ENCODE data around the gene SERPINB12.

SERPINB12 gene, protein sequence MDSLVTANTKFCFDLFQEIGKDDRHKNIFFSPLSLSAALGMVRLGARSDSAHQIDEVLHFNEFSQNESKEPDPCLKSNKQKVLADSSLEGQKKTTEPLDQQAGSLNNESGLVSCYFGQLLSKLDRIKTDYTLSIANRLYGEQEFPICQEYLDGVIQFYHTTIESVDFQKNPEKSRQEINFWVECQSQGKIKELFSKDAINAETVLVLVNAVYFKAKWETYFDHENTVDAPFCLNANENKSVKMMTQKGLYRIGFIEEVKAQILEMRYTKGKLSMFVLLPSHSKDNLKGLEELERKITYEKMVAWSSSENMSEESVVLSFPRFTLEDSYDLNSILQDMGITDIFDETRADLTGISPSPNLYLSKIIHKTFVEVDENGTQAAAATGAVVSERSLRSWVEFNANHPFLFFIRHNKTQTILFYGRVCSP

DNA sequence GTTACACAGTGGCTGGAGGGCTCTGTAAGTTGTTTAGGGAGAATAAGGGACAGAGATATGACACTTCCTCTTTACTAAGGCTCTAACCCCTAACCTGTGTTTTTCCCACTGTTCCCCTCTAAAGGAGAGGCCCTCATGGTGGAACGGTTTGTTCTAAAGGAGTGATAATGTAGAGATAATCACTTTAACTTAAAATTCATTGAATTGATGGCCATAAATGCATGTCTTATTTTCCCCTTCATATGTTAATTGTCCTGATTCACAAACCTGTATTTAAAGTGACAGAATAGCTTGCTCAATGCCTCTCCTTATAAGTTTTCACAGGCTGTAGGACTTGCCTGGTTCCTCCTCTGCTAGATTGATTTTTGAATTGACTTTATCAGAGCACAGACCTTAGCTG is at the start of gene SERPINB12:
TSS of gene SERPINB12 (plus strand) at position 301 of the 400 bp plus-strand sequence. CDS start 13,791 bp downstream, outside the sequence.
- no peak for DNase-seq (ENCODE audit: low read depth)

DNA sequence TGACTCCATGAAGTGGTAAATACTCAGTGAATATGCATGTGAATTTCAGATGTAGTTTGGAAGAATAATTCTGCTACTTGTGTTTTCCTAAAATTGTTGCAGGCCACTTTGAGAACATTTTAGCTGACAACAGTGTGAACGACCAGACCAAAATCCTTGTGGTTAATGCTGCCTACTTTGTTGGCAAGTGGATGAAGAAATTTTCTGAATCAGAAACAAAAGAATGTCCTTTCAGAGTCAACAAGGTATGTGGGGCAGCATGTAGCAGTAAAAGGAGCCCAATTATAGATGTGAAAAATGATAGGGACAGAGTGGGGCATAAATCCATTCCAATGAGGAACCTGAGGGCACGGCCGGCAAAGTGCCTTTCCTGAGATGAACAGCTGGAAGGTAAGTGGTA is 49.3 kb upstream of the SERPINB12 start:
- DNase-seq (ENCODE audit: low read depth): no peak

DNA sequence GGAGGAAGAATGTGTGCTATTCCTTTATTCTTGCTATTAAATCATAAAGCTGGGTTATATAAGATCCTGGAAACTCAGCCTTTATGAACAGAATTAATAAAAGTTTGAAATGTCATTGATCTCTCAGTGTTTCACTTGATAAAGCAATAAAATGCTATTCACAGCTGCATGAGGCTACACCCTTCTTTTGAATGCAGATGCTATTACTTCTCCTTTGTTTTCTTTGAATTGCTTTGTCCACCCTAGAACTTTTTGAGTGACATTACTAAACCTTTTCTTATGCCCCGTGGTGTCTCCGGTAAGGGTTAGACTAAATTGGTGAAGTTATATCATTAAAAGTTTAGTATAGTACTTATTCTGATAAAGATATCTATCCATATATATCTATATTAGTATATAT is 46.5 kb upstream of the SERPINB12 start:
- DNase-seq (ENCODE audit: low read depth): no peak

DNA sequence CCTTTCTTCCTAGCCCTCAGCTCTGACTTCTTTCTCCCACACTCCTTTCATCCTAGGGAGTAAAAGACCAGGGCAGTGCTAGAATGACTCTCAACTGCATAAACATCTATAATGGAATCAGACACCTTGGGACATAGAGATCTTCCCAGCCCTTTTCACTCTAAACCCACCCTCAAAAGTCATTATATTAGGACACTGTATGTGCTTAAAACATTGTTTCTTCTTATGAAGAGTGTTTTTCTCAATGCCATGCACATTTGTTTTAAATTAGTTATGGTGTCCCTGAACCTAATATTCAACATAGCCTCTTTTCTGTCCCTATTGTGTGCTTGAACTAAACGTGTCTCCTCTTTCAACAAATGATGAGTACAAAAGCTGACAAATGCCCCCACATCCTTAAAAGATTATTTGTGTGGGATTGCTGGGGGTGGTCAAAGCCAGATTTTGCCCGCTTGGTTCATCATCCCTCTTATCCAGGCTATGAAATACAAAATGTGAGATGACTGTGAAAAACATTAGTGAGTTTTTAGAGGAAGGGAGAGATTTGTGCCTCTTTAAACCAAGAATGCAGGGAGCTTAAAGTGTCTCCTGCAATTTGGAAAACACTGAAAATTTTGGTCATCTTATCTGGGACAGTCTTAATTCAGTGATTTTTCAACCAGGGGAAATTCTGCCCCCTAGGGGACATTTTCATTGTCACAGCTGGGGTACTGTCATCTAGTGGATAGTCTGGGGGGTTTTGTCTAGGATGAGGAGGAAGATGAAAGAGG is 36.4 kb upstream of the SERPINB12 start:
- no peak for DNase-seq (ENCODE audit: low read depth)

DNA sequence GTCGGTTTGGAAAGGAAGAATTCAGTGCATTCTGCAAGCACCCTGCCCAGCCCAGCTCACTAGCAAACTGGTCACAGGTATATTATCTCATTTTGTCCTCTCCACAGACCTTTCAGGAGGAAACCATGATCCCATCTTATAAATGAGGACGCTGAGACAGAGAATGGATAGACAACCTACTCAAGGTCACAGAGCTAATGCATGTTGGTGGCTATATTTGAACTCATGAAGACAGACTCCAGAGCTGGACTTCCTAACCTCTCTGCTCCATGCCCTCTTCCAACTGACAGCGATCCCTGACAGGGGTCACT is 35.9 kb upstream of the SERPINB12 start:
- DNase-seq (ENCODE audit: low read depth): no peak

DNA sequence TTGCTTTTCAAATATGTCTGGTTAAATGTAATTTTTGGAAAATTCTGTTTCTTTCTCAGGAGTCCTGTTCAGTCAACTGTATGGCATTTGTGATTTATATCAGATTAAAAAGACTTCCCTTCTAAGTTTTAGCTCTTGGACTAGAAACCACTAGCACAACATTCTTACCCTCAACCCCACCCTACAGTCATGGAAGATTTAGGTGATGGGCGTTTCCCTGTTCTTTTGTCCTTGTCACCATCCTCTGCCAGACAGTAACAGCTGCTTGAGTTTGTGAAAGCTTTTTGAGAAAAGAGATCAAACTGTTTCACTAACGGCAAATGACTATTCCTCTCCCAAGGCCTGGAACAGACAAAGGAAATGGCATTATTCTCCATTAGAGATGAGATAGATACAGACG is 33.6 kb upstream of the SERPINB12 start:
- DNase-seq (ENCODE audit: low read depth): no peak

DNA sequence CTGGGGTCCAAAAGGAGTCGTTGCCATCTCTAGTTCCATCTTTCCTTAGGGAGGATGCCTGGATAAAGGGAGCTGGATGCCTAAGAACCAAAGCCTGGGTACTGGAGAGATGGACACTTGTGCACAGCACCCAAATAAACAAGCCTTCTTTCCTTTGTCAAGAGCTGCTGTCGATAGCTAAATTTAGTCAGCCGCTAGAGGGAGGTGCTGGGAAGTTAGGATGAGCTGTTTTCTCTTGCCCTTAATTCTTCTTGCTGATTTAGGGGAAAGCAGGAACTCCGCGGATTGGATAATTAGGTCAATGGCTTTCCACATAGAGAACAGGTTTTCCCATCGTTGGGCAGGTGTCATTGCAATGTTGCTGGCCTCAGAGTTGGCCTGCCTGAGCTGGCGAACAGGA is 30.9 kb upstream of the SERPINB12 start:
- no peak for DNase-seq (ENCODE audit: low read depth)

DNA sequence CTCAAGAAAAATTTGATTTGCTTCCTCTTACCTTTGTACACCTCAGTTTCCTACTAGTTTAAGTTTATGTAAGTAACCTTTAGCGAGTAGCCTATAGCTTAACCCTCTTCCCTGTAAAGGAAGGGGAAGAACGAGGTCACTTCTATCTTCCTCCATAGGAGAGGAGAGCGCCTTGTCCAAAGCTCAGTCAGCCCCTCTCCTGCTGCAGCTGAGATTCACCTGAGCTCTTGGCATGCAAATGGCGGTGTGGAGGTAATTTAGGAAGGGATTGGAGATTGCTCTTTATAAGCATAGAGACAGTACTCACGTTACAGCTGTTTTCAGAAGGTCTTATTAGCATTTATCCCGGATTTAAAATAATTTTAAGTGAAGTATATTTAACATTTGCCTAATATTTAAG is 27.8 kb upstream of the SERPINB12 start:
- no peak for DNase-seq (ENCODE audit: low read depth)

DNA sequence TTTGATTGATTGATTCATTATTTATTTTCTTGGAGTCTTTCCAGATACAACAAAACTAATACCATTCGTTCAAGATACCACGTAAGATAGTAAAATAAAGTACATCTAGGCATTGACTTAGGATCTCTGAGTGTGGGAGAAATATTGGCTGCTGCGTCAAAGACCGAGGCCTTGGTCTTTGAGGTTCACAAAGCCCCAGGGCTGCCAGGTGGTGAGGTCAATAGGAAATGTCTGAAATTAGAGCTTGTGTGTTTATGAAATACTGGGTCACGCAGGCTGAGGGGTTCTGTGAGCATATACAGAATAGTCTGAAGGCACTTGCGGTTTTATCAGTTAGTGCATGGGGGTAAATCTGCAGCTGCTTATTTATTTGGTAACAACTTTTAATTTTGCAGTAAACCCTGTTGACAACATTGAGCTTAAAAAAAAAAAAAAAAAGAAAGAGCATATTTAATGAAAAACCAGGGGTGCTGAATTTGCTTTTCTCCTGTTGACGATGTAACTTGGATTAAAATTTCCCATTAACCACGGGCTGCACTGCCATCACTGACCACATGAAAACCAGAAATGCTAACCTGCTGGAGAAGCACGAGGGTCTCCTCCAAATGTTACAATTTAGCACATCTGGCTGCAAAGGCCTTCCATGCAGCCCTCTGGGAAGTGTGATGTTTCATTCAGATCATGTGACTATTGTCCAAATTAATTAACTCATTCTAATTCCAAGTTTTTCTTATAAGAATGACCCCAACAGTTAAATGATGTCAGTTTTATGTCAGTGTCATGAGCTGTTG is 27.1 kb upstream of the SERPINB12 start:
- DNase-seq (ENCODE audit: low read depth): no peak

DNA sequence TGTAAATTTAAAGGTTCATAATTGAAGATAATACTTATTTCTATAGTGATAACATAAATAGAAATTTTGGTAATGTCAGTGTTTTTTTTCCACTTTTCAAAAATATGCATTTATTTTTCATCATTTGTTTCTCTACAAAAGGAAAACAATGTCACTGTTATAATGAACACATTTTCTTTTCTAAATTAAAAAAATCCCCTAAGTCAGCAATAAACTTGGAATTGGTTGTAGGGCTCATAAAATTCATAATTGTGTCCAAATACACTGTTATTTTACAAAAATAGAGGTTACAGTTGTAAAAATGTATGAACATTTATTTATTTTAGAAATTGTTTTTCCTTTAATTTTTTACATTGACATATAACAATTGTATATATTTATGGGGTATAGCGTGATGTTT is 26.4 kb upstream of the SERPINB12 start:
- DNase-seq (ENCODE audit: low read depth): no peak

DNA sequence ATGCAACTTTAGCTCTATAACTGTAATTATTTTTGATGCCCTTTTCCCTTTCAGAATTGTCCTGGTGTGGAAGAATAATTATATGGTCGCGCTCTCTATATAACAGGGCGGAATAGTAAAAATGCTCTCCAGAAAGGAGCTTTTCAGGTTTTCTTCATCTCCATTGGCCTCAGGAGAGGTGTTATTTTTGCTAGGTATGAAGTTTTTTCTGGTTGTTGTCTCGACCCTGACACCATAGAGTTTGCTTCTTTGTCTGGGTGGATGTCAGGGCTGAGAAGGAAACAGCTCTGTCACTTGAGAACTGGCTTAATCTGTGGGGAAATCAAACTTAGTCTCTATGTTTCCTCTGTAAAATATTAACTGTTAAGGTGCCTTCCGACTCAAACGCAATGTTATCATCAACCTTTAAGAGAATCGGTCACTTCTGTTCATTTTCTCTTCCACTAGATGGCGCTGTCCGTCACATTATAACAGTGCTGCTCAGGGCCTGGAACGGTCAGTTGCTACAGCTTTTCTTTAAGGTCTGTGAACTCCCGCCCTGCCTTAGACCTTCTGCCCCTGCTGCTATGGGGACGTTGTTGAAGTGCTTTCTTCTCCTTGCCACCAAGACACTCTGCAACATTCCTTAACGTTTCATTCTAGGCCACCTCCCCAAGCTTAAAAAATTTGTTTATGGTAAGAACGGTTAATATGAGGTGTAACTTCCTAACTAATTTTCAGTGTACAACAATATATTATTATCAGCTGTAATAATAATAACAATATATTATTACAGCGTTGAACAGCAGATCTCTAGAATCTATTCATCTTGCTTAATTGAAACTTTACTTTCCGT is 23.8 kb upstream of the SERPINB12 start:
- peak; percentile 4 for DNase-seq (ENCODE audit: low read depth)

DNA sequence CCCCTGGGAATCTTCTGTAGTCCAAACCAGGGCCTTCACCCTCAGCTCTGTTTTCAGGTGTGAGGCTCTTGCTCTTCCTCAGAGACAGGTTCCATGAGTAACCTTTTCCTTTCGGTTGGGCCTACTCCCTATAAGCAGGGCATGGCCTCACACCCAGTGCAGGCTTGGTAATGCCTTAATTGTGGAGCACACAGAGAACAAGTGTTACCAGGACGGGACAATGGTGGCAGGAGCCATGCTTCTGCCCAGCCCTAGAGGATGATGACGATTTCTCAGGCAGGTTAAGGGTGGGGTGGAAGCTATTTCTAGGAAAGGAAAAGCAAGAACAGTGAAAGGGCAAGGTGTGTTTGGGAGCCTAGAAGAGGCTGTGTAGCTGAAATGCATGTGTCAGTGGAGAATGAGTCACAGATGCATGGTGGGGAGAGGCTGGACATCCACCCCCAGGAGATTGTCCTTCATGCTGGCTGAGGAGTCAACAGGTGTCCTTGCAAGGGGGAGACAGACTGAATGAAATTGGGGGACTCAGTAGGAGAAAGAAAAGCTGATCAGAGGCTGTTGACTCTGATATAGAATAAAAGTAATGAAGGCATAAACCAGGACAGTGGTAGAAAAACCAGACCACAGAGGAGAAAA is 22.0 kb upstream of the SERPINB12 start:
- no peak for DNase-seq (ENCODE audit: low read depth)

DNA sequence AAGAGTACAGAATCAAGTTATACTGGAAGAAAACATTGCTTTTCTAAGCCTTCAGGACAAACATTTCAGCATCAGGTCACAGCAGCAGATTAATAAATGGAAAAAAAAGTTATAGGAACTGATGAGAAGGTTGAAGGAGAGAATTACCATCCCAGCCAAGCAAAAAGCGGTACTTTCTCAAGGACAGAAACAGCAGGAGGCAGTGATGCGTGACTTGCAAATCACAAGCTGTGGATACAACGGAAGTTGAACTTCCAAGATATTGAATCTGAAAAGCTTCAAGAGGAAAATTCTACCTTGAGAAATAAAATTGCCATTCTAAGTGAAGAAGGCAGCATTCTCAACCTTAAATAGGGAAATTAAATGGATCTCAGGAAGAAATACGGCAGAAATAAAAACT is 18.5 kb upstream of the SERPINB12 start:
- DNase-seq (ENCODE audit: low read depth): no peak

DNA sequence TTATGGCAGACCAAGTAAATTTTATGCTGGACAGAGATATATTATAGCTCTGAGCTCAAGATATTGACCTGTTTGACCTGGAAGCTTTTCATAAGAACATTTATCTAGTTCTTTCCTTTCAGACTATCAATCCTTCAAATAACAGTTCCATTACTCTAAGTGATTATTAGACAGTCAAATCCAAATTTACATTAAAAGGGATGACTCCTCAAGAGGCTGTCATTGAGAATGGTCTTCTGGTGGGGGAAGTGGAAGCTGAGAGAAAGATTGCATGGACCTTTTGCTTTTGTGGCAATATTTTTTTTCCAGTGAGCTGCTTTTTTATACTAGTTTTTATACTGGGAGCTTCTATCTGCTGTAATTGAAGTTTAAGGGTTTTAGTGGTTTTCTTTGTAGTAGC is 14.9 kb upstream of the SERPINB12 start:
- DNase-seq (ENCODE audit: low read depth): no peak

DNA sequence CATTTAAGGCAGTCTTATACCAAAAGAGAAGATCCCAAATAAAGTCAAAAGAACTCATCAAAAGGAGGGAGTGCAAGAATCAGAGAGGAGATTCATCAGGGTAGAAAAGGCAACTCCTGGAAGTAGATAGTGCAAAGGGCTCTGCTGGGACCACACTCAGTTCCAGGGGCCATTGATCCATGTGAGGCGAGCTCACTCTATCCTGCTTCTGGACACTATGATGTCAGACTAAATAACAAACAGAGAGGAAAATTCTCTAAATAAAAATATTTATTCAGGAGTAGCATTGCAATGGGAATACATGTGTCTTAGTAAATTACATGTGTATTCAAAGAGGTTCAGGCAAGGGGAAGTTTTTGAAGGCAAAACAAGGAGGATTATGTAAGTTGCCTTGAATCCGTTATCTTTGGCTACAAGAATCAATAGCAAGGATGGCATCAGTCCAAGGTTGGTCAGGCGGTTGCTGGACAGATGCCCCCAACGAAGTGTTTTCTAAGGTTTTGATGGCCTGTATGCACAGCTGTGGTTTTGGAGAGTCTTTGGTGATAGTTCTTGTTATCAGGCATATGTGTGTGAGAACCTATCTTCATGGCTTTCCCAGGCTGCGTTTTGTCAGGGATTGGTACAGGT is 13.2 kb upstream of the SERPINB12 start:
- DNase-seq (ENCODE audit: low read depth): no peak

DNA sequence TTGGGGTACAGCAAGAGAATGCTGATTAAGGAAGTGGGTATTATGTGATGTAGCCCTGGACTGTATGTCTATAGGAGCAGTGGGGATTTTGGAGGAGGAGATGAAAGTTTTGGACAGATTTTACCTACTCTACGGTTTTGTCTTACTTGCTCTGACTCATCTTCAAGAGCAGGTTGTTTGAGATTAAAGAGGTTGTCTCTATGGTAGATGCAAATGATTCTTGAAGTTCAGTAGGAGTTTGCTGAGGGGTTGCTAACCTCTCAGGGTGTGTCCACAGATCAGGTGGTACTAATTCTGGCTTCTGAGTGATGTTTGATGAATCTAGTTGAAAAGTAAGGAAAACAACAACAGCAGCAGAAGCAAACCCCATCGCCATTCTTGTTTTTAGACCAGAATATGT is 9.7 kb upstream of the SERPINB12 start:
- no peak for DNase-seq (ENCODE audit: low read depth)

DNA sequence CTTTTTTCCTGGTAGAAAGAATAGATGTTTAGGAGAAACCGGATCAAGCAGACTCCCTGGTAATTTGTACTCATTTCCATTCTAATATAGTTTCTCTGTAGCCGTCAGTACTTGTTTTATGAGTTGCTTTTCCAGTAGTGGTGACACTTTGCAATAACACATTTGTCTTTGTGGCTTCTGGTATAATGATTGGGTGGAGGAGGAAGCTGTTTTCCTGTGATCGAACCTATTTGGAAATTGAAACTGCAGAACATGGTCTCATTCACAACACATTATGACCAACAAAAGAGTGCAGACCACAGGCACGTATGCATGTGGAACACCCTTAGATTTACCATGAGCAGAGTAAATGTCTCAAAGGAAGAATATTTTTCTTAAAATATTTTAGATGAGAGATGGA is 7.6 kb upstream of the SERPINB12 start:
- no peak for DNase-seq (ENCODE audit: low read depth)

DNA sequence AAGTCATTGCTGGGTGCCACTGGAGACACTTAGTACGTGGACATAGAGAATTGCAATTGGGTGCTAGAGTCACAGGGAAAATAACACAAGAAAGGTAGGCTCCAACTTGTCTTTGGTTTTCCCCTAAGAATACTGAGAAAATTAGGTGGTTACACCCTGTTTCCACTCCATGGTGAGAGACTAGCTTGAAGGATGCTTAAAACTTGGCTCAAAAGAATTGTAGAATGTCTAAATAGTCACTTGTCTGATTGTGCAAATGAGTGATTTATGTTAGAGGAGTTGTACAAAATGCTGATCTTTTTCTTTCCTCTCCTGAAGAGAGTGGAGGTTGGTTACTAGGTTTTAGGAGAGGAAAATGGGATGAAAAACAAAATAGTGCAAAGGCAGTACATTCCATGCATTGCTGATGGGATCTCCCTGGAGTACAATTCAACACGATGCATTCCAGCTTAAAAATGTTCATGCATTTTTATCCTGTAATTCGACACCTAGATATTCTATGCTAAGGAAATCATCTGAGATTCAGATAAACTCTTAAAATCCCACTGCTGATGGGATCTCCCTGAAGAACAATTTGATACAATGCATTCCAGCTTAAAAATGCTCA is 2.2 kb upstream of the SERPINB12 start:
- DNase-seq (ENCODE audit: low read depth): no peak

DNA sequence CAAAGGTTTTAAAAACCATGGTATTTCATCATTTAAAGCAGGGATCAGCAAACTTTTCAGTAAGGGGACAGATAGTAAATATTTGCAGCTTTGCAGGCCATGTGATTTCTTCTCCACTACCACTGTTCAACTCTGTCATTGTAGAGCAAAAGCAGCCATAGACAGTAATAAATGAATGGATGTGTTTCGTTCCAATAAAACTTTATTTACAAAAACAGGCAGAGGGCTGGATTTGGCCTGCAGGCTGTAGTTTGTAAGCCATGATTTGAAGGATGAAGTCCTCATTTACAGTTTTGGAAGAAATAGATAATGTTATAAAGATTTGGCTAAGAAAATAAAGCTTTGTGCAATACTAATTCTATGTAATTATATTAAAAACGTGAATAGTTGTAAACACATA is 1.8 kb downstream of the SERPINB12 start:
- no peak for DNase-seq (ENCODE audit: low read depth)

DNA sequence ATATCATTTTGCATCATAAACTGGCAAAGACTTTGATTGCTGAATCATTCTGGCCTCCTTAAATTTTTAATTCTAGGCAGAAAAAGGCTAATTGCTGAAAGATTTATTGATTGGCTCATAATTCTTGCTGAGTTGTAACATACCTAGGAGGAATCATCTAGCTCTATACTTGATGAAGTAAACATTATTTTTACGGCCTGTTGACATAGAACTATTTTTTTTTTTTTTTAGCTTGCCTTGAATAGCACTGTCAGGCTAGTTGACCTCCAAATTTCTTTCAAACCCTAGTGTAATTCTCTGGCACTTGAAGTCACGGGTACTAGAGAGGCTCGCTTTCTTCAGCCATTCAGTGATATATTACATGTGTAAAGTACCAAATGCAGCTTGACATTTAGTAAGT is 2.8 kb downstream of the SERPINB12 start:
- no peak for DNase-seq (ENCODE audit: low read depth)

DNA sequence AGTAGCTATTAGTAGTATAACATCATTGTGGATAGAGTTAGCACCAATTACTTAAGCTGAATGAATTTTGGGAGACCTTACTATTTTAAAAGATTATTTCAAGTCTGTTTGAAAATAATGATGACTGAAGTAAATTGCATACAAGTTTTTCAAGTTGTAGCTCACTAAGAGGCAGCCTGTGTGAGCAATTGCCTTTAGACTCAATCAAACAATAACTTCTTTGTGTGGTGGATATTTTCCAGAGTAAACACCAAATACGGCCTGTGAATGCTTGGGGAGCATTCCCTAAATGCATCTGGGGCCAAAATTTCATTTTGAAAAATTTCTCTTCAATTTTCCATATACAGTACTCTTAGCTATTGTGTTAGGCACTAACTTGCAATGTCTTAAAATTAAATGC is 7.9 kb downstream of the SERPINB12 start:
- no peak for DNase-seq (ENCODE audit: low read depth)

Data from T-helper 22 cell (primary cell).